Activated CD4-positive, CD25-positive, alpha-beta regulatory T cell (primary cell): ENCODE data around the gene GPR83.
"Not testable (repeated sequence)": the region's sequence is repeated elsewhere in the genome, so short reads cannot be mapped to it uniquely, and the experiment has no call there.

Experiments
- DNase-seq, 4 experiments: peaks; one replicate each; lab custom pipeline; 2025; lab: John Stamatoyannopoulos, UW

Gene GPR83

DNA sequence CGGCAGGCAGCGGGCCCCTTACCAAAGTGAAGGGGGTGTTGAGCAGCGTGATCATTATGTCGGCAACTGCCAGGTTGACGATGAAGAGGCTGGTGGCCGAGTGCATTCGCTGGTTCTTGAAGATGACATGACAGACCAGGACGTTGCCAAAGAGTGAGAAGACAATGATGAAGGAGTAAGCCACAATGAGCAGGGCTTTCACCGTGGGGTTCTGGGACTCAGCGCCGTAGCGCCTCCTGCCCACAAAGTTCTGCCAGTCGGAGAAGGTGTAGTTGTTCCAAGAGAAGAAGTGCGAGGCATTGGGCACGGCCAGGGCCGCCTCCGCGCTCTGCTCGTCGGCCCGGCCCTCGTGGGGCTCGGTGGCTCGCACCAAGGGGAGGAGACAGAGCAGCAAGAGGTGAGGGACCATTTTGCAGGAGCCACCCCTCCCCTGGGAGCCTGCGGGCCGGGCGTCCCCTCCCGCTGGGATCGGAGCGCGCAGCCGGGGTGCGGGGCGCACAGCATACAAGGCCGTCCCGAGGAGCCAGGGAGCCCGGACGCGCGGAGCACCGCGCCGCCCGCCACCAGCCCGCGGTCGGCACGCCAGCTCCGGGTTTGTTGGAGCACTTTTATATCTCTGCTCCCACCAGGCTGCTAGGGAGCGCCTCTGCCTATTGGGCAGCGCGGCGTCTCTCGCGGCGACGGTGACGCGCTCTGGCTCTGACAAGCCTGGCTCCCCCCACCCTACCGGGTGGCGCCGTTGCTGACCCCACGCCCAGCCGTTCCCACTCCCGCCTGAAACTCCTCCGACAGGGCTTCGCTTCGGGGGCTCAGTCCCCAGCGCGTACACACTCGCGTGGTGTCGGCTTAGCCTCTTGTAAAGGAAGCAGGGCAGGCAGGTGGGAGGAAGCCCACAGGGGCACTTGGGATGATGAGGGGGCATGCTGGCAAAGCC lies at the start of gene GPR83:
TSS of gene GPR83 (minus strand) at position 581 of the 934 bp plus-strand sequence. CDS start at position 409, 172 bp downstream.
- no peak for DNase-seq

DNA sequence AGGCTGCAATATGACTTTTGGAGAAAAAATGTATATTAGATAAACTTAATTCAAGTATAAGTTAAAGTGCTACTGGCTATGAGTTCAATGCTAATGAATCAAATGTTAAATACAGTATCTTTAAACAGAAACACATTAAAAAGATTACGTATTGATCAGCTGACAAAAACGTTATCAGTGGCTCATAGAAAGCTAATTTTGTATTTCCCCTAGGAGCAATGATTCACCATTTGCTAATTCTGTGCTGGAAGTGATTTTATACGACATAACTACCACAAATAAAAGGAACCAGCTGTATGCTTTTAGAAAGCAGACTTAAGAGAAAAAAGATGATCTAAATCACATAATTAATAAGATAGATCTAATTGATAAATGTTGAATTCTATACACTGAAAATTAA lies 48.8 kb upstream of the GPR83 start:
- no peak for DNase-seq

- DNase-seq, result no peak
Observed at GRCh38 chr11:94449437-94449836, 48.2 kb upstream of the GPR83 start.

- no peak for DNase-seq
Observed at GRCh38 chr11:94449029-94449428, 47.8 kb upstream of the GPR83 start.

DNA sequence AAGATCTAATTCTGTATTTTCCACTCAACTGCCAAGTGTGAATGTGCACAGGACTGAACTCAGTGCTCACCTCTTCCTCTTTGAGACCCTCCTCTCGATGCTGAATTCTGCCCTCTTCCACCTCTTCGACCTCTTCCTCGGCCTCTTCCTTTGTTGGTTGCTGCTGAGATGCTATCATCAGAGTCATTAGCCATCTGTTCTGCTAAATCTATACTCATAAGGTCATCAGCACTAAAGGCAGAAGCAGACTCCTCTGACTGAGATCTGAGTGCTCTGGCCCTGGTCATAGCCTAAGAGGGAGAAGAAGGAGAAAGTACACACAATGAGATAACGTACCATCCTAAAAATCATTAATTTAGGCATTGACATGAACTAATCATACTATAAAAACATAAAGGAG lies 45.9 kb upstream of the GPR83 start:
- no peak for DNase-seq

GRCh38 chr11:94445641-94446040 lies 44.4 kb upstream of the GPR83 start:
- no peak for DNase-seq

GRCh38 chr11:94433049-94433448 lies 31.8 kb upstream of the GPR83 start:
- no peak for DNase-seq

DNA sequence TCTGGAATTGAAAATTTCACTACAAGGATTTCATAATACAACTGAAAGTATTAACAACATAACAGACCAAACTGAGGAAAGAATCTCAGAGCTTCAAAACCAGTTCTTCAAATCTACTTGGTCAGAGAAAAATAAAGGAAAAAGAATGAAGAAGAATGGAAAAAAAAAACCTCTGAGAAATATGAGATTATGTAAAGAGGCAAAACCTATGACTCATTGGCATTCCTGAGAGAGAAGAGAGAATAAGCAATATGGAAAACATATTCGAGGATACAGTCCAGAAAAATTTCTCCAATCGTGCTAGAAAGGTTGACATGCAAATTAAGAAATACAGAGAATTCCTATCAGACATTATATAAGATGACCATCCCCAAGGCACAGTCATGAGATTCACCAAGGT lies 23.4 kb upstream of the GPR83 start:
- DNase-seq, result no peak

GRCh38 chr11:94424011-94424410 lies 22.8 kb upstream of the GPR83 start:
- no peak for DNase-seq

DNA sequence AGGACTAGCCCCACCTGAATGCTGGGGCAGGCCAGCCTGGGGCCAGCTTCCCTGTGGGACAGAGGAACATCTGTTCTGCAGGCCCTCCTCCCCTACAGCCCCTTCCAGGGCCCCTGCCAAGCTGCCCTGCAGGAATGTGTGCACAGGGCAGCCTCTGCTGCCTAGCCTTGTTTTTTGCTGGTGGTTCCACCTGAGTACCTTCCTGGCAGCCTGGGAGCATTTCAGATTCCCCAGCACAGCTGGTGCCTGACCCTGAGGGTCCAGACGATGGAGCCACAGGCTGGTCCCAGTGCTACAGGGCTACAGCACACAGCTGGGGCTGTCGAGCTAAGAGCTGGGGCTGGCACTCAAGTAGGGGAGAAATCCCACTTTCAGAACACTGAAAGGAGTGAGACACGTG lies 22.3 kb upstream of the GPR83 start:
- no peak for DNase-seq

DNA sequence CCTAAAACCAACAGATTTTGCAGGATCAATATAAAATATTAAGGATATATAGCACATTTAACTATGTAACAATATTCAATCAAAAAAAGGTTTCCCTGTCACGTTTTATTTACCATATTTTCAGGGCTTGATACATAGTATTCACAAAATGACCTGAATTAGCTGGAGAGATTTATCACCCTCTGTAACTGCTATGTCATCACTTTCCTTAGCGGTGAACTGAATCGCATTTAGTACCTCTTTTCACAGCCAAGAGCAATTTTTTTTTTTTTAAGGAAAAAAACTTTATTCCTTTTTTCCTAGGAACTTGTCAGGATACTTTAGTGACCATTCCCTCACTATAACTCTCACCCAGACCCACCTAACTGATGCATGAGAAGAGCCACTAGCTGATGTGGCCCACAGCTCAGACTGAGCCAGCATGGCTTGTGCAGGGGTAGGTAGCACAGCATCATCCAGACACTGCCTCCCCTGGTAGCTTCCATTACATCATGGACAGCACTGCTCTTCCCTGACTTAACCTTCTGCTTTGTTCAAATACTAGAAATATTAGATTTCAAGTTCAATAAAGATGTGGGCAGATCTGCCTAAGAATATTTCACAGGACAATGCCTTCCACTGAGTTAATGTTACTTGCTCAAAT lies 17.0 kb upstream of the GPR83 start:
- no peak for DNase-seq

DNA sequence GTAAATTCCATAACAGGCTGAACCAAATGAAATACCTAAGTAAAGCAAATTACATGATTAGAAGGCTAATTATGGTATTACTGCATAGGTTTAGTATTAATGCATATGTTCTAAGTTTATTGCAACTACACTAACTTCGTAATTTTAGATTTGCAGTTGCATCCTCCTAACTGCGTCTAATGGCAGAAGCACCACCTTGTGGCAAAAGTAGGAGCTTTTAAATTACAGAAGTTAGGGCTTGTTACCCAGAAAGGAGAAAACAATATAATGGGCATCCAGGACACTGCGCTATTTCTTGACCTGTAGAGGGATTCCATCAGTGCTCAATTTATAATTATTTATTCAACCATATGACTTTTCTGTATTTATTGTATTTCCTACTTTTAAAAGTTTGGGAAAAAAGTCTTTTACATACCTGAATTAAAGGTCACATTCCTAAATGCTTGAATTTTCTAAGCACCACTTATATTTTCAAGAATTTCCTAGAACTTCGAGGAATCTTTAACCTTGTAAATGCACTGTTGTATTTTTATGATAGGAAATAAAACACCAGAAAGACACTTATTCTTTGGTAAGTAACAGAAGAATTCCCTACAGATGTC lies 16.3 kb upstream of the GPR83 start:
- DNase-seq, result no peak

GRCh38 chr11:94405062-94405833 lies 4.0 kb upstream of the GPR83 start:
- no peak for DNase-seq

DNA sequence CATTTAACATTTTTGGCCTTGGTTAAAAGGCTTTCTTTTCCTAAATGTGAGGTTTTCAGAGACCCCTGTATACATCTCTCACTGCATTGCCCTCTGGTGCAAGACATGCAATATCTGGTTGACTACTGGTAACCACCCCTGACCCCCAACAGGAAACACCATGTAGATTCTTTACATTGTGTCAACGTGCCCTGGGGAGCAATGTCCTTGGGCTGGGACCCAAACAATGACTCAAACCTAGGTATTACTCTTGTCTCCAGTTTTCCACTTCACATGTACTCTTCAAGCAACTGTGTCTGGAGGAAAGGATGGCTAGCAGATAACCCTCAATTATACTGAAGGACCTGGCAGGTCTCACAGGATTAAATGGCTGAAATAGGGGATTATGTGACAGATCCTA lies 1.1 kb upstream of the GPR83 start:
- DNase-seq, result no peak

GRCh38 chr11:94401773-94402265 lies 600 bp upstream of the GPR83 start:
- DNase-seq, result no peak

GRCh38 chr11:94400457-94400838 lies 771 bp downstream of the GPR83 start:
- DNase-seq, result no peak

GRCh38 chr11:94400050-94400449 lies 1.2 kb downstream of the GPR83 start:
- no peak for DNase-seq

GRCh38 chr11:94398101-94398500 lies 3.1 kb downstream of the GPR83 start:
- no peak for DNase-seq

- no peak for DNase-seq
Observed at GRCh38 chr11:94396282-94396681, 4.9 kb downstream of the GPR83 start.

DNA sequence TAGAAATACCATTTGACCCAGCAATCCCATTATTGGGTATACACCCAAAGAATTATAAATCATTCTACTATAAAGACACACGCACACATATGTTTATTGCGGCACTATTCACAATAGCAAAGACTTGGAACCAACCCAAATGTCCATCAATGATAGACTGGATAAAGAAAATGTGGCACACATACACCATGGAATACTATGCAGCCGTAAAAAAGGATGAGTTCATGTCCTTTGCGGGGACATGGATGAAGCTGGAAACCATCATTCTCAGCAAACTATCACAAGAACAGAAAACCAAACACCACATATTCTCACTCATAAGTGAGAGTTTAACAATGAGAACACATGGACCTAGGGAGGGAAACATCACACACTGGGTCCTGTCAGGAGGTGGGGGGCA lies 9.3 kb downstream of the GPR83 start:
- not testable (repeated sequence) for DNase-seq

GRCh38 chr11:94379613-94380012 lies 21.6 kb downstream of the GPR83 start:
- DNase-seq, result no peak

DNA sequence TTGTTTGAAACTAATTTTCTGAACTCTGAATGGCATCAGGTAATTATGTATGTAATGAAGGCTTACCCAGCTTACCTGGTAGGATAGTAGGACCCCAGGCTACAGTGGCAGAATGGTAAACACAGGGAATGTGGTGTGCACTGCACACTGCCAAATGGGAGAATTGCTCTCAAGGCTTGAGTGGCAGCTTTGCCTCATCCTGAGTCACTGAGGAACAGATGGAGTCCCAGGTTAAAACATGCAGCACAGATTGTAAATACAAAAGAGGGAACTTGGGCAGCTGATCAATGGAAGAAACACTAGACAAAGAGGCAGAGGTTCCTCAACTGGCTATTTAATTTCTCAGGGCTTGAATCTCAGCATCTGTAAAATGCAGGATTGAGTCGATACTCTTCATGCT lies 24.4 kb downstream of the GPR83 start:
- DNase-seq, result no peak
